GM21529 (cell line): ENCODE results near the gene AK4.
"Not testable (repeated sequence)": the region's sequence is repeated elsewhere in the genome, so short reads cannot be mapped to it uniquely, and the experiment has no call there.

ENCODE experiments used
- ATAC-seq: cut with Tn5 transposase; IDR thresholded peaks from one replicate; pipeline ENCODE4 v1.9.1; 2021; ENCODE audit not compliant: unreplicated experiment

AK4 gene

GRCh38 chr1:65150108-65150463 lies 2.1 kb downstream of the AK4 start:
- no peak for ATAC-seq

- ATAC-seq, result no peak
These were observed 2.7 kb downstream of the AK4 start for GRCh38 chr1:65150583-65151263.

- no peak for ATAC-seq
These were observed 3.6 kb downstream of the AK4 start for GRCh38 chr1:65151641-65152040.

- no peak for ATAC-seq
These were observed 5.6 kb downstream of the AK4 start for GRCh38 chr1:65153635-65154034.

GRCh38 chr1:65156910-65157545 lies 9.0 kb downstream of the AK4 start:
- ATAC-seq, result no peak

- ATAC-seq, result no peak
These were observed 9.5 kb downstream of the AK4 start for GRCh38 chr1:65157546-65157941.

GRCh38 chr1:65159291-65159688 lies 11.3 kb downstream of the AK4 start:
- not testable (repeated sequence) for ATAC-seq

- ATAC-seq, result no peak
These were observed 12.0 kb downstream of the AK4 start for GRCh38 chr1:65159801-65160523.

- no peak for ATAC-seq
These were observed 15.3 kb downstream of the AK4 start for GRCh38 chr1:65163201-65163805.

- not testable (repeated sequence) for ATAC-seq
These were observed 16.1 kb downstream of the AK4 start for GRCh38 chr1:65164101-65164500.

GRCh38 chr1:65164633-65165032 lies 16.6 kb downstream of the AK4 start:
- peak; percentile 39 for ATAC-seq

- peak; percentile 79 for ATAC-seq
These were observed 17.4 kb downstream of the AK4 start for GRCh38 chr1:65165269-65165993.

GRCh38 chr1:65166572-65167305 lies 18.7 kb downstream of the AK4 start:
- no peak for ATAC-seq

GRCh38 chr1:65167586-65168242 lies 19.7 kb downstream of the AK4 start:
- no peak for ATAC-seq

GRCh38 chr1:65168867-65169266 lies 20.9 kb downstream of the AK4 start:
- ATAC-seq, result no peak

GRCh38 chr1:65170511-65171142 lies 22.6 kb downstream of the AK4 start:
- no peak for ATAC-seq

- no peak for ATAC-seq
These were observed 25.1 kb downstream of the AK4 start for GRCh38 chr1:65172936-65173690.

GRCh38 chr1:65174585-65174984 lies 26.6 kb downstream of the AK4 start:
- ATAC-seq, result peak; percentile 92
